Endodermal cell (in vitro differentiated cells): Measurements from ENCODE around the gene GBA3. TPM values are rescaled to one million over a fixed set of nuclear protein-coding genes. Genes with fewer than 3 reads are reported as not detected.
A peak's percentile ranks its signal among the peaks of the same experiment; 100 is the strongest.

Source experiments
- DNase-seq: peaks from one replicate; pipeline ENCODE4 v3.0.0-alpha.2; 2017
- H3K27ac ChIP-seq: 2 replicates; pipeline ENCODE4 v1.5.1; 2013; ENCODE audit warnings: mild to moderate bottlenecking, low read depth, low read length, moderate library complexity
- H3K27me3 ChIP-seq: 2 replicates; pipeline ENCODE4 v1.6.1; 2013; ENCODE audit warnings: mild to moderate bottlenecking, low read length, moderate library complexity; ENCODE audit not compliant: insufficient read depth, control insufficient read depth, poor library complexity, severe bottlenecking
- H3K36me3 ChIP-seq: 2 replicates; pipeline ENCODE4 v1.7.0; 2013; ENCODE audit warnings: mild to moderate bottlenecking, low read length, moderate library complexity; ENCODE audit not compliant: control insufficient read depth, insufficient read depth
- H3K4me1 ChIP-seq: one replicate; pipeline ENCODE4 v1.7.0; 2013; ENCODE audit warnings: low read length; ENCODE audit not compliant: control insufficient read depth, insufficient read depth
- H3K4me3 ChIP-seq: 2 replicates; pipeline ENCODE4 v1.5.1; 2013; ENCODE audit warnings: mild to moderate bottlenecking, low read length, moderate library complexity
- H3K9ac ChIP-seq: 2 replicates; pipeline ENCODE4 v1.6.1; 2013; ENCODE audit warnings: mild to moderate bottlenecking, low read length, moderate library complexity; ENCODE audit not compliant: poor library complexity, severe bottlenecking; ENCODE audit errors: extremely low read depth
- H3K9me3 ChIP-seq: 2 replicates; pipeline ENCODE4 v1.6.1; 2013; ENCODE audit warnings: mild to moderate bottlenecking, low read length, moderate library complexity; ENCODE audit not compliant: control insufficient read depth
- H3K27ac Mint-ChIP-seq: 2 replicates; pipeline ENCODE4 v1.8.0; 2020; ENCODE audit warnings: mixed read lengths
- H3K27me3 Mint-ChIP-seq: 2 replicates; pipeline ENCODE4 v1.8.0; 2021; ENCODE audit warnings: mild to moderate bottlenecking, mixed read lengths; ENCODE audit not compliant: insufficient read depth
- H3K36me3 Mint-ChIP-seq: 2 replicates; pipeline ENCODE4 v1.8.0; 2020; ENCODE audit warnings: low read depth, mixed read lengths
- H3K4me1 Mint-ChIP-seq: 2 replicates; pipeline ENCODE4 v1.8.0; 2020; ENCODE audit warnings: mixed read lengths
- H3K4me3 Mint-ChIP-seq: 2 replicates; pipeline ENCODE4 v1.8.0; 2020; ENCODE audit warnings: mild to moderate bottlenecking, moderate library complexity, mixed read lengths
- H3K9me3 Mint-ChIP-seq: 2 replicates; pipeline ENCODE4 v1.8.0; 2020; ENCODE audit warnings: mild to moderate bottlenecking, mixed read lengths
- CTCF ChIP-seq: fragments of 200-600 bp; sonication (generic); conservative IDR thresholded peaks from 2 replicates; pipeline ENCODE4 v1.5.0; 2021; ENCODE audit warnings: antibody characterized with exemption, mild to moderate bottlenecking
- WGBS, 2 experiments: methylation state at CpG; one replicate each; pipeline versions ENCODE4 v1.1.5 to v1.1.7; 2013; ENCODE audit warnings: missing lambda C conversion rate in 2 of 2, mixed read lengths in 1 of 2; ENCODE audit not compliant: insufficient coverage in 1 of 2, insufficient read length in 1 of 2; 5-methylcytosine and 5-hydroxymethylcytosine counted together
- long read RNA-seq, 4 experiments: library from polyadenylated mRNA in 2 of 4; library from RNA in 1 of 4; library from capped mRNA in 1 of 4; stranded (forward) in 3 of 4; unstranded in 1 of 4; transcript quantifications; one replicate each; pipeline ENCODE4 v2.0.0, GENCODE V29; 2020 to 2021; ENCODE audit warnings: inconsistent platforms in 1 of 4
- polyA plus RNA-seq, 2 experiments: library from polyadenylated mRNA; stranded (reverse); fragments of 50-300 nt; gene quantifications; one replicate each; pipeline ENCODE4 v1.2.3, GENCODE V29; 2013
- total RNA-seq, 2 donors: library from RNA; stranded (reverse); fragmentation: NEBNext Ultra II Directional in 1 of 2; extraction: Animal tissue kit (Norgen Biotek cat#: 25700) in 1 of 2; gene quantifications; 2 replicates in 1 of 2; 3 replicates in 1 of 2; pipeline ENCODE4 v1.2.1, GENCODE V29; 2021

Gene GBA3
- not detected for total RNA-seq
- not detected for polyA plus RNA-seq (2013, experiment 1 of 2)
- not detected for polyA plus RNA-seq (2013, experiment 2 of 2)
- long read RNA-seq, experiment 1, result 0 reads
- long read RNA-seq, experiment 2, result 0 reads
- long read RNA-seq, experiment 3, partial matches to known transcripts, result 0 of 1 reads
- long read RNA-seq, experiment 3, other reads (novel, unspliced or antisense), result 1 of 1 reads
- long read RNA-seq, experiment 4, result 0 reads

- no peaks in the 10 kb centered on the region for H3K27me3 Mint-ChIP-seq
- Histone ChIP-seq H3K36me3 (no peaks in the 10 kb centered on the region), H3K27me3 (no peaks in the 10 kb centered on the region), H3K4me1 (no peaks in the 10 kb centered on the region), H3K9me3 (no peaks in the 10 kb centered on the region), H3K27ac (no peak within 1 kb of the TSS), H3K4me3 (no peak within 1 kb of the TSS), H3K9ac (no peak within 1 kb of the TSS)
- DNase-seq, result no peak
- H3K27ac Mint-ChIP-seq, result no peak within 1 kb of the TSS
- no peaks in the 10 kb centered on the region for H3K36me3 Mint-ChIP-seq
- H3K4me1 Mint-ChIP-seq, result peaks cover 13% of the 10 kb centered on the region
- 84 to 100% methylated on average over 1 of the region's 1 CpG for WGBS, 2 experiments
- TF ChIP-seq CTCF, result peak; percentile 27
- no peaks in the 10 kb centered on the region for H3K9me3 Mint-ChIP-seq
- H3K4me3 Mint-ChIP-seq, result no peak within 1 kb of the TSS
These were observed at the start of gene GBA3 for GRCh38 chr4:22692736-22693135. TSS of gene GBA3 (plus strand) at chr4:22692937.

- H3K27ac ChIP-seq, result no peak overlapping the region
- no peaks in the 10 kb centered on the region for H3K27me3 Mint-ChIP-seq
- TF ChIP-seq CTCF, result no peak
These were observed 48.8 kb upstream of the GBA3 start for GRCh38 chr4:22643952-22644351.

GRCh38 chr4:22645481-22646182 is 47.1 kb upstream of the GBA3 start:
- DNase-seq, result no peak
- H3K9me3 Mint-ChIP-seq, result peaks cover 8% of the 10 kb centered on the region
- TF ChIP-seq CTCF, result no peak
- H3K27me3 Mint-ChIP-seq, result no peaks in the 10 kb centered on the region
- peaks cover 5% of the 10 kb centered on the region for H3K4me1 Mint-ChIP-seq
- Histone ChIP-seq H3K36me3 (no peaks in the 10 kb centered on the region), H3K9ac (no peak overlapping the region), H3K27ac (no peak overlapping the region), H3K4me3 (no peak overlapping the region), H3K4me1 (no peaks in the 10 kb centered on the region), H3K9me3 (no peaks in the 10 kb centered on the region), H3K27me3 (no peaks in the 10 kb centered on the region)
- H3K36me3 Mint-ChIP-seq, result no peaks in the 10 kb centered on the region
- 100% methylated on average over 1 of the region's 1 CpG; no CpG with 5 or more reads in 1 of the 2 experiments for WGBS, 2 experiments
- no peak overlapping the region for H3K4me3 Mint-ChIP-seq
- H3K27ac Mint-ChIP-seq, result no peak overlapping the region

More at GRCh38 chr4:22643952-22644351, 48.8 kb upstream of the GBA3 start:
- no peak for DNase-seq
- H3K27ac Mint-ChIP-seq, result no peak overlapping the region
- no peaks in the 10 kb centered on the region for H3K4me1 ChIP-seq
- WGBS, 2 experiments, result 92 to 96% methylated on average over 4 of the region's 4 CpGs
- no peaks in the 10 kb centered on the region for H3K27me3 ChIP-seq
- no peak overlapping the region for H3K9ac ChIP-seq
- no peak overlapping the region for H3K4me3 Mint-ChIP-seq
- H3K4me3 ChIP-seq, result no peak overlapping the region
- H3K4me1 Mint-ChIP-seq, result peaks cover 5% of the 10 kb centered on the region
- peaks cover 14% of the 10 kb centered on the region for H3K9me3 Mint-ChIP-seq
- no peaks in the 10 kb centered on the region for H3K36me3 Mint-ChIP-seq
- no peaks in the 10 kb centered on the region for H3K9me3 ChIP-seq
- H3K36me3 ChIP-seq, result no peaks in the 10 kb centered on the region
